Measurements from ENCODE around the gene NKX1-2. TPM values are rescaled to one million over a fixed set of nuclear protein-coding genes. Genes with fewer than 3 reads are reported as not detected.
A peak's percentile ranks its signal among the peaks of the same experiment; 100 is the strongest.

Gene NKX1-2
- total and polyA plus RNA-seq, 5 donors from 2014 or later, result not detected

DNA sequence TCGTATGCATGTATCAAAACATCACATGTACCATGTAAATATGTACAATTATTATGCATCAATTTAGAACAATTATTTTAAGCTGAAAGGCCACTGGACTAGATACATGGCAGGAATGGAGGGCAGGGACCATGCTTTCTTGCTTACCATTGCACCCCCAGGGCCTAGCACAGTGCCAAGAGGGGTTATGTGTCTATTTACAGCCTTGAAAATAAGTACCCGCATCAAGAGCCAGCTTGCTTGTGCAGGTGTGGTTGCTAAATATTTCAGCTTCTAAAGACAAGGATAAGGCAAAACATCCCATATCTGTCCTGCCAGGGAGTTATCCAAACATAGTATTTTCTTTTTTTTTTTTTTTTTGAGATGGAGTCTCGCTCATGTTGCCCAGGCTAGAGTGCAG, 16.4 kb downstream of the NKX1-2 start:
- H3K27ac Mint-ChIP-seq, result no peak overlapping the region
- H3K27me3 Mint-ChIP-seq, result peaks cover 16% of the 10 kb centered on the region
- H3K36me3 Mint-ChIP-seq, result no peaks in the 10 kb centered on the region
- Histone ChIP-seq H3K27me3 (ENCODE audit: control insufficient read depth, insufficient read depth, low read length) (peaks cover 2% of the 10 kb centered on the region), H3K4me1 (ENCODE audit: control insufficient read depth, insufficient read depth, low read length, poor library complexity, severe bottlenecking) (no peaks in the 10 kb centered on the region), H3K4me3 (ENCODE audit: low read depth, low read length) (no peak overlapping the region), H3K27ac (ENCODE audit: insufficient read depth, low read length, poor library complexity, severe bottlenecking) (no peak overlapping the region), H3K36me3 (ENCODE audit: control insufficient read depth, insufficient read depth, low read length) (no peaks in the 10 kb centered on the region), H3K9me3 (ENCODE audit: control insufficient read depth in 2 of 2, low read length in 2 of 2) (no peaks in the 10 kb centered on the region)
- H3K4me1 Mint-ChIP-seq, result peaks cover 0 to 6% (median 0%) of the 10 kb centered on the region in 4 donors
- H3K4me3 Mint-ChIP-seq, result no peak overlapping the region
- no peak for ATAC-seq (ENCODE audit: low read depth in 2 of 2)
- DNase-seq, result no peak
- no peaks in the 10 kb centered on the region for H3K9me3 Mint-ChIP-seq

DNA sequence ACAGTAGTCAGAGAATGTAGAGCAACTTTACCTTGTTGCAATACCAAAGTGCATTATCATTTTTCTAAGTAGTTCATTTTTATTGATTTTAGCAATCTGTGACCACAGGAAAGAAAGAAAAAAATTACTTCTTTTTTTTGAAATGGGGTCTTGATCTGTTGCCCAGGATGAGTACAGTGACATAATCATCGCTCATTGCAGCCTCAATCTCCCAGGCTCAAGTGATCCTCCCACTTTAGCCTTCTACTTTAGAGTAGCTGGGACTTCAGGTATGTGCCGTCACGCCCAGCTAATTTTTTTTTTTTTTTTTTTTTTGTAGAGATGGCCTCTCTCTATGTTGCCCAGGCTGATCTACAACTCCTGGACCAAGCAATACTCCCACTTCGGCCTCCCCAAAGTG, 19.8 kb downstream of the NKX1-2 start:
- H3K4me1 ChIP-seq (ENCODE audit: control insufficient read depth, insufficient read depth, low read length, poor library complexity, severe bottlenecking), result no peaks in the 10 kb centered on the region
- no peaks in the 10 kb centered on the region for H3K4me1 Mint-ChIP-seq
- H3K27ac Mint-ChIP-seq, result no peak overlapping the region
- H3K27me3 Mint-ChIP-seq, result peaks cover 23% of the 10 kb centered on the region
- H3K4me3 Mint-ChIP-seq, result no peak overlapping the region
- no peaks in the 10 kb centered on the region for H3K9me3 Mint-ChIP-seq
- no peaks in the 10 kb centered on the region for H3K36me3 Mint-ChIP-seq
- H3K36me3 ChIP-seq (ENCODE audit: control insufficient read depth, insufficient read depth, low read length), result no peaks in the 10 kb centered on the region
- ATAC-seq (ENCODE audit: low read depth in 2 of 2) (no peak), DNase-seq (no peak)
- H3K4me3 ChIP-seq (ENCODE audit: low read depth, low read length), result no peak overlapping the region
- peaks cover 2% of the 10 kb centered on the region for H3K27me3 ChIP-seq (ENCODE audit: control insufficient read depth, insufficient read depth, low read length)
- no peaks in the 10 kb centered on the region for H3K9me3 ChIP-seq (ENCODE audit: control insufficient read depth in 2 of 2, low read length in 2 of 2)
- H3K27ac ChIP-seq (ENCODE audit: insufficient read depth, low read length, poor library complexity, severe bottlenecking), result no peak overlapping the region

DNA sequence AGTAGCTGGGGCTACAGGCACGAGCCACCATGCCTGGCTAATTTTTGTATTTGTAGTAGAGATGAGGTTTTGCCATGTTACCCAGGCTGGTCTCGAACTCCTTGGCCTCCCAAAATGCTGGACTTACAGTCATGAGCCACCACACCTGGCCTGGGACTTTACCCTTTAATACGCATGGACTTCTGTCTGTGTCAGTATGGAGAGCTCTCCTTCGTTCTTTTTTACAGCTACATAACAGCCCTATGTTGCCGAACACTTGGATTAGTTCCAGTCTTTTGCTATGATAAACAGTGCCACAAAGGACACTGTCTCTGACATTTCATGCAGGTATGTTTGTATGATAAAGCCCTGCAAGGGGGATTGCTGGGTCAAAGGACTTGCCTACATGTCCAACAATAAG, 20.3 kb downstream of the NKX1-2 start:
- H3K36me3 Mint-ChIP-seq, result no peaks in the 10 kb centered on the region
- H3K36me3 ChIP-seq (ENCODE audit: control insufficient read depth, insufficient read depth, low read length), result no peaks in the 10 kb centered on the region
- peaks cover 23% of the 10 kb centered on the region for H3K27me3 Mint-ChIP-seq
- ATAC-seq (ENCODE audit: low read depth in 2 of 2), result no peak
- no peaks in the 10 kb centered on the region for H3K9me3 ChIP-seq (ENCODE audit: control insufficient read depth in 2 of 2, low read length in 2 of 2)
- no peak overlapping the region for H3K4me3 ChIP-seq (ENCODE audit: low read depth, low read length)
- no peaks in the 10 kb centered on the region for H3K9me3 Mint-ChIP-seq
- H3K27ac Mint-ChIP-seq, result no peak overlapping the region
- peak overlapping the region in 1 of 4 donors; percentile 12 for H3K4me3 Mint-ChIP-seq
- H3K27ac ChIP-seq (ENCODE audit: insufficient read depth, low read length, poor library complexity, severe bottlenecking), result no peak overlapping the region
- no peaks in the 10 kb centered on the region for H3K4me1 Mint-ChIP-seq
- peaks cover 2% of the 10 kb centered on the region for H3K27me3 ChIP-seq (ENCODE audit: control insufficient read depth, insufficient read depth, low read length)
- no peak for DNase-seq
- no peaks in the 10 kb centered on the region for H3K4me1 ChIP-seq (ENCODE audit: control insufficient read depth, insufficient read depth, low read length, poor library complexity, severe bottlenecking)

DNA sequence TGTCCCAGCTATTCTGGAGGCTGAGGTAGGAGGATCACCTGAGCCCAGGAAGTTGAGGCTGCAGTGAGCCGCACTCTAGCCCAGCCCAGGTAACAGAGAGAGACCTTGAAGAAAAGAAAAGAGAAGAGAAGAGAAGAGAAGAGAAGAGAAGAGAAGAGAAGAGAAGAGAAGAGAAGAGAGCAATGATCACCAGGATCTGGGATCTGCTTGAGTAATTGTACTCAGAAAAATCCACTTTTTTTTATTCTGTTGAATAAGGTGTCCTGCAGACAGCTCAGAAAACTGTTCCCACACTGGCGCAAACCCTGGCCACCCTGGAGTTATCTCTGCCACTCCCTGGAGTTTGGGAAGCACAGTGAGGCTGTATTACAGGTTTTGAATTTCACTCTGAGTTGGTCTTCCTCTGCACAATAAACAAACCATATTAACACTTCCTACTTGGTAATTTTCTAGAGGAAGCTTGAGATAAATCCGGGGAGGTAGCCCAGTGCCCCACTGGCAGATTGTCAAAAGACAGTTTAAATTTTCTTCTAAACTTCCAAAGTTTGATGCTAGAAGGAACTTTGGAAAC, 21.5 kb downstream of the NKX1-2 start:
- Mint-ChIP-seq H3K4me3 (no peak overlapping the region), H3K9me3 (no peaks in the 10 kb centered on the region), H3K36me3 (no peaks in the 10 kb centered on the region), H3K27me3 (peaks cover 34% of the 10 kb centered on the region), H3K4me1 (no peaks in the 10 kb centered on the region), H3K27ac (no peak overlapping the region)
- Histone ChIP-seq H3K4me3 (ENCODE audit: low read depth, low read length) (no peak overlapping the region), H3K27ac (ENCODE audit: insufficient read depth, low read length, poor library complexity, severe bottlenecking) (no peak overlapping the region), H3K36me3 (ENCODE audit: control insufficient read depth, insufficient read depth, low read length) (no peaks in the 10 kb centered on the region), H3K9me3 (ENCODE audit: control insufficient read depth in 2 of 2, low read length in 2 of 2) (no peaks in the 10 kb centered on the region), H3K27me3 (ENCODE audit: control insufficient read depth, insufficient read depth, low read length) (peaks cover 2% of the 10 kb centered on the region), H3K4me1 (ENCODE audit: control insufficient read depth, insufficient read depth, low read length, poor library complexity, severe bottlenecking) (no peaks in the 10 kb centered on the region)
- no peak for DNase-seq
- ATAC-seq (ENCODE audit: low read depth in 2 of 2), result no peak

DNA sequence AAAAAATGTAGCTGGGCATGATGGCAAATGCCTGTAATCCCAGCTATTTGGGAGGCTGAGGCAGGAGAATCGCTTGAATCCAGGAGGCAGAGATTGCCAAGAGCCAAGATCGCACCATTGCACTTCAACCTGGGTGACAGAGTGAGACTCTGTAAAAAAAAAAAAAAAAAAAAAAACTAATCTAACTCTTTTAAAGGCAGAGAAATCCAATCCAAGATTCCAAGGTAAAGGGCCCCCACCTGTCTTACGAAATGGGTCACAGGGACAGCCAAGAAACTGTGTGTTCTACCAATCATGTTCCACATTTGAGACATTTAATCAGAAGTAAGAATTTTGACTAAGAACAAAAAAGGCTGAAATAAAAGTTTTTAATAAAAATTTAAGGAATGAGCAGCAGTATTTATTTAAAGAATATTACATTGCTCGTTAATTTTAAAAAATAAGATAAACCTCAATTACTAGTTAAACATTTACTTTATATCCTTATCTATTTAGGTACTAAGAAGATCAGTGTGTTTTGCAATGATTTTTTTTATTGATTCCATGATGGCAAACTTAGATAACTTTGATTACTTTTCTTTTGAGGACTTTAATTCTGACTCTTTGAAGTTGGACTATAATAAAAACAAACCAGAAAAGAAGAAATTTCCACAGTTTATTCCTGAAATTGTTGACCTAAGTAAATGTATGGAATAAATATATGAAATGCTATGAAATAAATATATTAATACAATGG, 24.4 kb downstream of the NKX1-2 start:
- peaks cover 2% of the 10 kb centered on the region for H3K27me3 ChIP-seq (ENCODE audit: control insufficient read depth, insufficient read depth, low read length)
- H3K4me1 ChIP-seq (ENCODE audit: control insufficient read depth, insufficient read depth, low read length, poor library complexity, severe bottlenecking), result no peaks in the 10 kb centered on the region
- Mint-ChIP-seq H3K27ac (no peak overlapping the region), H3K9me3 (no peaks in the 10 kb centered on the region), H3K36me3 (no peaks in the 10 kb centered on the region), H3K4me1 (no peaks in the 10 kb centered on the region), H3K4me3 (no peak overlapping the region), H3K27me3 (peaks cover 29% of the 10 kb centered on the region)
- H3K4me3 ChIP-seq (ENCODE audit: low read depth, low read length), result no peak overlapping the region
- DNase-seq, result no peak
- no peaks in the 10 kb centered on the region for H3K9me3 ChIP-seq (ENCODE audit: control insufficient read depth in 2 of 2, low read length in 2 of 2)
- ATAC-seq (ENCODE audit: low read depth in 2 of 2), result no peak
- H3K27ac ChIP-seq (ENCODE audit: insufficient read depth, low read length, poor library complexity, severe bottlenecking), result no peak overlapping the region
- no peaks in the 10 kb centered on the region for H3K36me3 ChIP-seq (ENCODE audit: control insufficient read depth, insufficient read depth, low read length)

DNA sequence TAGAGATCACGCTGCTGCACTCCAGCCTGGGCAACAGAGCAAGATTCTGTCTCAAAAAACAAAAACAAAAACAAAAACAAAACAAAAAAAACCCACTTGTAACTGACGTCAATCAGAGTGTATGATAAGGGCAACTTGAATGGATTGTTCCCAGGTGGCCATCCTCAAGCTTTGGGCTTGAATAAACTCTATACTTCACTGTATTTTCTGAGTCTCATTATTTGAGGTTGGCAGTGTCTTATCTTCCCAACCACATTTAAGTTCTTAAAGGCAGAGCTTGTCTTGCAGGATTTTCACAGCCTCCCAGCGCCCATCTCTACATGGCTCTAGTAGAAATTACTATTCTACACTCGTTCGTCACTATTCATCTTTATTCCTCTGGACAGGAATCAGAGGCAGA, 26.0 kb downstream of the NKX1-2 start:
- Mint-ChIP-seq H3K4me1 (peaks cover 0 to 6% (median 1%) of the 10 kb centered on the region in 4 donors), H3K4me3 (peak overlapping the region in 1 of 4 donors; percentile 54), H3K27ac (no peak overlapping the region), H3K9me3 (no peaks in the 10 kb centered on the region), H3K36me3 (no peaks in the 10 kb centered on the region), H3K27me3 (peaks cover 23% of the 10 kb centered on the region)
- H3K4me1 ChIP-seq (ENCODE audit: control insufficient read depth, insufficient read depth, low read length, poor library complexity, severe bottlenecking), result peaks cover 5% of the 10 kb centered on the region
- H3K36me3 ChIP-seq (ENCODE audit: control insufficient read depth, insufficient read depth, low read length), result no peaks in the 10 kb centered on the region
- no peaks in the 10 kb centered on the region for H3K9me3 ChIP-seq (ENCODE audit: control insufficient read depth in 2 of 2, low read length in 2 of 2)
- H3K27me3 ChIP-seq (ENCODE audit: control insufficient read depth, insufficient read depth, low read length), result peaks cover 6% of the 10 kb centered on the region
- H3K4me3 ChIP-seq (ENCODE audit: low read depth, low read length), result no peak overlapping the region
- no peak for ATAC-seq (ENCODE audit: low read depth in 2 of 2)
- no peak for DNase-seq
- H3K27ac ChIP-seq (ENCODE audit: insufficient read depth, low read length, poor library complexity, severe bottlenecking), result no peak overlapping the region

DNA sequence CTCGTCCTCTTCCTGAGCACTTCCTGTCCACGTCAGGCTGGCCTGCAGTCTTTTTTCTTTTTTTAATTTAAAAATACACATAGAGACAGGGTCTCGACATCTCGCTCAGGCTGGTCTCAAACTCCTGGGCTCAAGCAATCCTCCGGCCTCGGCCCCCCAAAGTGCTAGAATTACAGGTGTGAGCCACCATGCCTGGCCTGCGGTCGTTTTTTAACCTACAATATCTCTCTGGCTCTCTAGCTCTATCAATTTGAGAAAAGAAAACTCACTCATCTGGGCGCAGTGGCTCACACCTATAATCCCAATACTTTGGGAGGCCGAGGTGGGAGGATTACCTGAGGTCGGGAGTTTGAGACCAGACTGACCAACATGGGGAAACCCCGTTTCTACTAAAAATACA, 27.1 kb downstream of the NKX1-2 start:
- Histone ChIP-seq H3K36me3 (ENCODE audit: control insufficient read depth, insufficient read depth, low read length) (no peaks in the 10 kb centered on the region), H3K27me3 (ENCODE audit: control insufficient read depth, insufficient read depth, low read length) (peaks cover 6% of the 10 kb centered on the region), H3K9me3 (ENCODE audit: control insufficient read depth in 2 of 2, low read length in 2 of 2) (no peaks in the 10 kb centered on the region), H3K27ac (ENCODE audit: insufficient read depth, low read length, poor library complexity, severe bottlenecking) (no peak overlapping the region), H3K4me1 (ENCODE audit: control insufficient read depth, insufficient read depth, low read length, poor library complexity, severe bottlenecking) (peaks cover 9% of the 10 kb centered on the region), H3K4me3 (ENCODE audit: low read depth, low read length) (no peak overlapping the region)
- Mint-ChIP-seq H3K9me3 (no peaks in the 10 kb centered on the region), H3K4me1 (peaks cover 0 to 12% (median 1%) of the 10 kb centered on the region in 4 donors), H3K4me3 (no peak overlapping the region), H3K36me3 (no peaks in the 10 kb centered on the region), H3K27ac (no peak overlapping the region), H3K27me3 (peaks cover 23% of the 10 kb centered on the region)
- ATAC-seq (ENCODE audit: low read depth in 2 of 2) (no peak), DNase-seq (no peak)

DNA sequence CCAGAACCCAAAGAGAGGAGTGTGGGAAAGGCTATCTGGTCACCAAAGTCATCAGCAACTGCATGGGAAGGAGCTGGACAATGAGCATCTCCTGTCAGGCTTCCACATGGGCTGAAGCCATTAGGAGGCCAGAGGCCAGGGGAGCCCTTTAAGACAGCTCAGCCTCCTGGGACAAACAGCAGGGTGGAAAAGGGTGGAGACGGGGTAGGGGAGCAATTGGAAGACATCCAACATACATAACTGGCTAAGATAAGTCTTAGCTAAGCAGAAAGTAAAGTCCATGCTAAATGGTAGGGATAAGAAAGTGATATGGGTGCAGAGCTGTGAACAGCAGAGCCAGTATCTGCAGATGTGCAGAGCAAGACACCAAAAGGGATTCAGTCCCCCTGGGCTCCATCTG, 29.6 kb downstream of the NKX1-2 start:
- H3K4me3 Mint-ChIP-seq, result peak overlapping the region in 3 of 4 donors; percentile 7 to 88 (median 33)
- peaks cover 6% of the 10 kb centered on the region for H3K27me3 ChIP-seq (ENCODE audit: control insufficient read depth, insufficient read depth, low read length)
- H3K4me1 ChIP-seq (ENCODE audit: control insufficient read depth, insufficient read depth, low read length, poor library complexity, severe bottlenecking), result peaks cover 12% of the 10 kb centered on the region
- no peaks in the 10 kb centered on the region for H3K36me3 ChIP-seq (ENCODE audit: control insufficient read depth, insufficient read depth, low read length)
- peaks cover 0 to 32% (median 9%) of the 10 kb centered on the region in 4 donors for H3K4me1 Mint-ChIP-seq
- no peak for ATAC-seq (ENCODE audit: low read depth in 2 of 2)
- H3K36me3 Mint-ChIP-seq, result no peaks in the 10 kb centered on the region
- no peak overlapping the region for H3K4me3 ChIP-seq (ENCODE audit: low read depth, low read length)
- no peaks in the 10 kb centered on the region for H3K9me3 ChIP-seq (ENCODE audit: control insufficient read depth in 2 of 2, low read length in 2 of 2)
- no peak overlapping the region for H3K27ac ChIP-seq (ENCODE audit: insufficient read depth, low read length, poor library complexity, severe bottlenecking)
- no peaks in the 10 kb centered on the region for H3K9me3 Mint-ChIP-seq
- DNase-seq, result no peak
- no peak overlapping the region for H3K27ac Mint-ChIP-seq
- peaks cover 17% of the 10 kb centered on the region for H3K27me3 Mint-ChIP-seq

Measured in CD4-positive, CD25-positive, alpha-beta regulatory T cell (primary cell).